GM10266 (cell line): ENCODE measurements around the gene UCN2.

Experiments
- DNase-seq: peaks from one replicate; pipeline ENCODE4 v3.0.0; 2012; ENCODE audit errors: extremely low spot score
- CTCF ChIP-seq: IDR thresholded peaks from 2 replicates; pipeline ENCODE4 v1.5.1; 2012; ENCODE audit warnings: mild to moderate bottlenecking, low read depth; ENCODE audit not compliant: control insufficient read depth, insufficient read depth; ENCODE audit errors: missing control alignments

Gene UCN2

DNA sequence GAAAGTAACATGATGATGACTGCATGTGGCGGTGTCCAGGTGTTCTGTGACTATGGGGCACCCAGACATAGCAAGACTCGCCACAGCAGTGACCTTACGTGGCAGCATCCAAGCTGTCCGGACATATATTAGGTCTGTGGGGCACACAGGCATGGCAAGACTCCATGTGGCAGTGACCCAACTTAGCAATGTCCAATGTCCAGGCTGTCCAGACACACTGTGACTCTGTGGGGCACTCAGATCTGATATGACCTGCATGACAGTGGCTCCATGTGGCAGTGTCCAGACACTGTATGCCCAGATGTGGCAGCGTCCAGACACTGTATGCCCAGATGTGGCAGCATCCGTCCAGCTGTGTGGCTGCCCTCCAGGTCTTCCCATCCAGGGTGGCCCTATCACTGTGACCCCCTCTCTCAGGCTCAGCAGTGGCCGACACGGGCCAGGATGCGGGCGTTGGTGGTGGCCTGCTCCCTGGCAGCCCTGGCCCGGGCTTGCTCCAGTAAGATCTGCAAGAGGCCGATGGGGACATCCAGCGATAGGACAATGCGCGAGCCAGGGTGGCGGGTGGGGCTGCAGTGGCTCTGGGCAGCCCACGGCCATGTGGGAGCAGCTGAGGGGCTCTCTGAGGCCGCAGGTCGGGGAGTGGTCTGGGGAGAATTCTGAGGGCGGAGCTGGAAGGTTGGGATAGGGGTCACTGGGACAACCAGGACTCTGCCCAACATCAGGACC lies 1.1 kb downstream of the UCN2 start:
- DNase-seq = no peak
- no peak for TF ChIP-seq CTCF

GRCh38 chr3:48561045-48561736 lies 2.4 kb downstream of the UCN2 start:
- peak; percentile 59 for DNase-seq
- peak; percentile 46 for TF ChIP-seq CTCF

DNA sequence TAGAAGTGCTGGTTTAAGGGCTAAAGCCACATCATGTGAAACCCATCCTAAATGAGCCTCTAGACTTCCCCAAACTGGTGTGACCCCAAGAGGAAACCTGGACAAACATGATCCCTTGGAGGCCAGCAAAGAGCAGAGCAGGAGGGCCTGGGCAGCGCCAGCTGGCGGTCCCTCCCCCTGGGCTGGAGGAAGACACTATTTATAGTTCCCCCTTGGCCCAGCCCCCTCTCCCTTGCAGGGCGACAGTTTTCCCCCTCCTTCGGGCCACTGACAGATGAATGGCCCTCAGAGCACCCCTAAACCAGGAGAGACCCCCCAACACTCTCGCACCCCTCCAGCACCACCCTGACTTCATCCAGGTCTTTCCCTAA lies 2.9 kb downstream of the UCN2 start:
- TF ChIP-seq CTCF = no peak
- peak; percentile 16 for DNase-seq

GRCh38 chr3:48558493-48559134 lies 5.0 kb downstream of the UCN2 start:
- DNase-seq = no peak
- no peak for TF ChIP-seq CTCF

DNA sequence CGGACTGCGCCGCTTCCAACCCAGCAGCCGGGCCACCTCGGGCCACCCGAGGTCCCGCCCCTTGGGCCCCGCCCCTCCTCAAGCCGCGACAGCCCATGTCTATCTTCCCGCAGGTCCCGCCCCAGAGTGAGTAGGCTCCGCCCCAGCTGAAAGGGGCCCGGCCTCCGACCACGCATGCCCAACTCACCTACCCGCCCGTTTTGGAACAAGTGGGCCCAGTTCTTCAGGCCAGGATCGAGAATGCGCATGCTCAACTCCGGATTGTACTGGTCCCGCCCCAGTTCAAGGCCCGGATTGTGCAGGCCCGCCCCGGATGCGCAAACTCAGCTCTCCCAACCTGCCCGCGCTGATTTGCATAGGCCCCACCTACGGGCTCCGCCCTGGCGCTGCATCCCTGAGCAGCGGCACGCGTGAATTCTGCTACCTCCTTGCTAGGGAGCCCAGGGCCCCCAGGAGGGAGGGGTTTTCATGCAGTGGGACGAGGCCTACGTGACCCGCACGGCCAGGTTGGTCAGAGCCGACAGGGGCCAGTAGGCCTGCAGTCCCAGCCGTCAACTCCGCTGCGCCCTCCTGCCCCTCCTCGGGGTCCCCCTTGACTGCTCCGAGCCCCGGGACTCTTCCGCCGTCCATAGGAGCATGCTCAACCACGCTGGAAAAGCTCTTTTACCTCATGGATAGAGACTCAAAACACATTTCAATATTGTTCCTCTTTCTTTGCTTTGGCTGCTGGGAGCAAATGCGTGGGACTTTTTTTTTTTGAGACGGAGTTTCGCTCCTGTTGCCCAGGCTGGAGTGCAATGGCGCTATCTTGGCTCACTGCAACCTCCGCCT lies 6.6 kb downstream of the UCN2 start, which contains the start of gene PFKFB4:
Gene PFKFB4, minus strand, starts transcription at position 8 of the 831 bp plus-strand sequence. CDS start 26 bp downstream, outside the sequence.
- TF ChIP-seq CTCF = no peak
- peak; percentile 97 for DNase-seq

- TF ChIP-seq CTCF = no peak
- DNase-seq = no peak
Measured at GRCh38 chr3:48555949-48556795, 7.4 kb downstream of the UCN2 start.
